GM18909 (cell line): ENCODE measurements around the gene CANT1.
"Not testable (repeated sequence)": the region's sequence is repeated elsewhere in the genome, so short reads cannot be mapped to it uniquely, and the experiment has no call there.

ENCODE experiments used
- ATAC-seq: cut with Tn5 transposase; IDR thresholded peaks from one replicate; pipeline ENCODE4 v1.9.1; 2021; ENCODE audit warnings: mild to moderate bottlenecking; ENCODE audit not compliant: unreplicated experiment, poor library complexity

CANT1 gene

DNA sequence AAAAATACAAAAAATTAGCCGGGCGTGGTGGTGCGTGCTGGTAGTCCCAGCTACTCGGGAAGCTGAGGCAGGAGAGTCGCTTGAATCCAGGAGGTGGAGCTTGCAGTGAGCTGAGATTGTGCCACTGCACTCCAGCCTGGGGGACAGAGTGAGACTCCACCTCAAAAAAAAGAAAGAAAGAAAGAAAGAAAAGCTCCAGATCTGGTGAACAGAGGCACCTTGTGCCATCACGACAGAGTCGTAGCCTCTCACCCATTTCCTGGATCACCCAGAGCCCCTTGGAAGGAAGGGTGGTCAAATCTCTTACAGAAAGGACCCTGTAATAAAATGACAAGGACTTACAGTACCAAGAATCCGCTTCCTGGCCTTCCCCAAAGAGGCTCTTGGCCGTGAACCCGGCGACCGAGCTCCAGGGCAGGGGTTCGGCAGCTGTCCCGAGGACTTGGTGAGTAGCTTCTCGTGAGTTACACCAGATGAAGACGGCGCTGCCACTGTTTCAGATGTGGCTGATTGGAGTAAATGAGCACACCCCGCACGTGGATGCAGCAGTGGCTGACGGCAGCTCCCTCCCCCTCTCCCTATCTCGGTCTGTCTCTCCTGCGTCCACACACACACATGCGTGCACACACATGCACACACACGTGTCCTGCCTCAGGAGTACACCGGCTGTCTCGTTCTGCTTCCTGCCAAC, 43.3 kb downstream of the CANT1 start:
- ATAC-seq, result no peak

DNA sequence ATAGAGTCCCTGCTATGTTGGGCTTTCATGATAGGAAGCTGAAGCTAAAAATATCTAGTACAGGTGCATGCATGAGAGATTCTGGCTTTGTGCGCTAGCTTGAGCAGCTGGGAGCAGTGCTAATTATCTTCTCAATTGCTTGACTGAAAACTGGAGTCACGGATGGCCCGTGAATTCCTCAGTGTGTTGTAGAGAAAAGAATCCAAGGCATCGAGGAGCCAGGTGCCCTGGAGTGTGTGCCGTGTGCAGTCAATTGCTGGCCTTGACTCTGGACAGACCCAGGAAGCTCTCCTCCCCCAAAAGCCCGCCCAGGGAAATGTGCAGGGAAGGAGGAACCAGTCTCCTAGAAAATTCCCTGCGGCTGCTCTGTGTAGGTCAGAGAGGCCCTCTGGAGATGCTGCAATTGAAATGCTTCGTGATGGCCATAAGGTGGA, 44.1 kb downstream of the CANT1 start:
- ATAC-seq, result no peak

DNA sequence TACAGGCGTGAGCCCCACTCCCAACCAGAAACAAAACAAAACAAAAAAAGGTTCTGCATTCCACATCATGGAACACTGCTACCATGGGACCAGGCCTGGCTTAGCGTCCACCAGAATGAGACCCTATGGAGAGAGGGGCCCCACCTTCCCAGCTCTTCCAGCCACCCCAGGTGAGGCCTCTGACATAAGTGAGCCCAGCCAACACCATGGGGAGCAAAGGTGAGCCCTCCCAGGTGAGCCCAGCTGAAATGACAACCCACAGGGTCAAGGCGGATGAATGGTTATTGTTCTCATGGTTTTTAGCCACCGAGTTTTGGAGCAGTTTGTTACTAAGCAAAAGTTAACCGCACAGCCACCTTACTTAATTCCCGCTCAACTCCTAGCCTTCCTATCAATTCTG, 46.2 kb downstream of the CANT1 start:
- ATAC-seq, result no peak

DNA sequence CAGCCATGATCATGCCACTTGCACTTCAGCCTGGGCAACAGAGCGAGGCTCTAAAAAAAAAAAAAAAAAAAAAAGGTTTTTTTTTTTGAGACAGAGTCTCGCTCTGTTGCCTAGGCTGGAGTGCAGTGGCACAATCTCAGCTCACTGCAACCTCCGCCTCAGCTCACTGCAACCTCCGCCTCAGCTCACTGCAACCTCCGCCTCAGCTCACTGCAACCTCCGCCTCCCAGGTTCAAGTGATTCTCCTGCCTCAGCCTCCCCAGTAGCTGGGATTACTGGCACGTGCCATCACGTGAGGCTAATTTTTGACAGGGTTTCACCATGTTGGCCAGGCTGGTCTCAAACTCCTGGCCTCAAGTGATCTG, 46.6 kb downstream of the CANT1 start:
- not testable (repeated sequence) for ATAC-seq

DNA sequence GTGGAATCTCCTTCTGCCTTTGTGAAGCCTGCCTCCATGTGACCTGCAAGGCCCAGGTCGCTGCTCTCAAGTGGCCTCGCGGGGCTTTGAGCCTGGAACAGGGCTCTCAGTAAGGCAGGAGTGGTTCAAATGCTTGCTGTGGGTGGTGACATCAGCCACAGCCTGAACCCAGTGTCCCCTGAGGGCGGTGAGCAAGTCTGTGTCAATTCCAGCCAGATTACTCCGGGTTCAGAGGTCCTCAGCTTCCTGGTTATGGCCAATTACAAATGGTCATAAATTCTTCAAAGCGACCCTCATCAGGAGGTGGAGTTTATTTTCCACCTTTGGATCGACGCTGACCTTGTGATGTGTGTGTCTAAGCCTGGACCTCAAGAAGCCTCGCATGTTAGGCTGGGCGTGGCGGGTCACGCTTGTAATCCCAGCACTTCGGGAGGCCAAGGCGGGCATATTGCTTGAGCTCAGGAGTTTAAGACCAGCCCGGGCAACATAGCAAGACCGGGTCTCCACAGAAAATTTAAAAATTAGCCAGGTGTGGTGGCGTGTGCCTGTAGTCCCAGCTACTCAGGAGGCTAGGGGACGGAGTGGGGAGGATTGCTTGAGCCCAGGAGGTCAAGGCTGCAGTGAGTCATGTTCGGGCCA, 47.1 kb downstream of the CANT1 start:
- no peak for ATAC-seq

DNA sequence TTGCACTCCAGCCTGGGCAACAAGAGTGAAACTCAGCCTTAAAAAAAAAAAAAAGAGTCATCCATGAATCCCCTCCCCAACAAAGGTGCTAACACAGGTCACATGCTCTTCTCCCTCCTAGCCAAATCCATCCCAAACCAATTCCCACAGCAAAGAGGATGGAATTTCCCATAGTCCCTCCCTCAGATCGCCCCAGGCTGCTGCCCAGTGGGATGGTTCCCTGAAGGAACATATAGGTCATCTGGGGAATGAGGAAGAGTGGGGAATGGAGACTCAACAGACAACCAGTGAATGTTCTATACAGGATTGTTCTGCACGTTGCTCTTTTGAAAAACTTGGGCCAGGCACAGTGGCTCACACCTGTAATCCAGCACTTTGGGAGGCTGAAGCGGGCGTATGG, 48.0 kb downstream of the CANT1 start:
- no peak for ATAC-seq

DNA sequence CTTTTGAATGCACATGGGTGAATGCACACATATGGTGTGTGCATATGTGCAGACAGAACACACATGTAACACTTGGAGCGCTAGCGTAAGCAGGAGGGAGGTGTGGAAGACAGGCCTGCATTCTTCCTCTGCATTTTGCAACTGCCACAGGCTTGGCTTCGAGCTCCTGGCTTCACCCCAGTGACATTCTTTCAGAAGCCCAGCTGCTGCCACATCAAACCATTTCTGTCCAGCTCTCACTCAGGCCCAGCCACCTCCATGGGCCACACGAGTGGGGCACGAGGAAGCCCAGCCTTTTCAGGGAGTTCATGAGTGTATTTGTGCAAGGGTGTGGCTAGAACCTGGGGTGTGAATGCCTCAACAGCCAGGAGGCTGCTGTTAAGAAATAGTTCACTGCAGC, 48.6 kb downstream of the CANT1 start:
- ATAC-seq, result no peak

DNA sequence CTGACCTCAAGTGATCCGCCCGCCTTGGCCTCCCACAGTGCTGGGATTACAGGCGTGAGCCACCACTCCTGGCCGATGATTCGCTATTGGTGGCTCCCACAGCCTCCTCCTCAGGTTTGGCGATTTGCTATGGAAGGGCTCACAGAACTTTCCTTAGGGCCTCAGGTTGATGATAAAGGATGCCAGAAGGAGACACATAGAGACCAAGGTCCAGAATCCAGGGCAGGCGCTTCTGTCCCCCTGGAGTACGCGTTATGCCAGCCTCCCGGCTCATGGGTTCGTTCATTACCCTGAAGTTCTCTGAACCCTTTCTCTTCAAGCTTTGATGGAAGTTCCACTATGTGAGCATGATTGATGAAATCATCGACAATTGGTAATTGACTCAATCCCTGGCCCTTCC, 49.8 kb downstream of the CANT1 start:
- ATAC-seq, result no peak

DNA sequence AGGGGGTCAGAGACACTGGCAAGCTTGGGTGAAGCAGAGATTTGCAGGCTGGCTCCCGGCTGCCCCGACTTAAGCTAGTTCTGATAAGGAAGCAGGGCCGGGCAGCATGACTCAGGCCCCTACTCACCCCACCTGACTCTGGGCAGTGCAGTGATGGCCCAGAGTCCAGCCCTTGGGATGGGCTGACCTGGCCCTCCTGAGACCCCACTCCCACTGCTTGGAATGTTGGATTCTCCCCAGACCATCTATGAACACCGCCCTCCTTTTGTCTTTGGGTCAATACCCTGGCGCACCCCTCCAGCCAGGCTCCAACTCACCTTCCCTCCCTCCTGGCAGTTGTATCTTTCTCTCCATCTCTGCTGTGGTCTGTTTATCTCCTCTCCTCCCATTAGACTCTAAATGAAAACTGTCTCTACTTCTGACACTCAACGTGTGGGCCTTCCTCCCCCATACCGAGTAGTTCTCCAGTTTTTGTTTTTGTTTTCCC, 50.9 kb downstream of the CANT1 start:
- no peak for ATAC-seq

DNA sequence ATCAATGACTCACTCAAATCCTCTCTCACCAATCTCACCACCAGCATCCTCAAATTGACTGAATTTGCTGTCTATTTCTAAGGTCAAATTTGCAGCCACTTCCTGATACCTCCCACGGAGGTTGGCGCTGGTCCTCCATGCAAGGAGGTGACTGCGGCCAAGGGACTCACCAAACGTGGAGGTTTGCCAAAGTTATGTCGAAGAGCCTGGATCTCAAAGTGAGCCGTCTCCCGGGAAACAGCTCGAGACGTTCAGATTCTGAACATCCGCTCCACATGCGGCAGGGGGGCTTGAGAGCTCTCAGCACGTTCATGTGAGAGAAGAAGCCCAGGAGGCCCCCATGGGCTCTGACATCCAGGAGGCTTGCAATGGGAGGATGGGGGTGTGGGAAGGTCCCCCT, 52.4 kb downstream of the CANT1 start:
- ATAC-seq, result no peak

DNA sequence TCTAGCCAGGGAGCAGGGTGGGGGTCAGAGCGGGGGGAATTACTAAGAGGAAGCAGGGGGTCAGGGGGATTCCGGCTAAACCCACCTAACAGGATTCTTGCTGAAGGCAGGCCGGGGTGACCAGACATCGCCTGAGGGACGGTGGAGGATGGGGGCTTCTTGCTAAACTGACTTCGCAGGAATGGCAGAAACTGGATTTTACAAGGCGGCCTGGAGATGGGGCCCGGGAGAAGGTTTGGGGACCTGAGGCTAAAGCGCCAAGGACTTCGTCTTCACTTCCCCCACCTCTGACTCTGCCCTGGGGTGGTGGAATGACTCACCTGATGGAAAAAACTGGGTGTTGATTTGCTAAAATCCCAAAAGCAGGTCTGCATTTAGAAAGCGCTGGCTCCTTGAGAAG, 53.3 kb downstream of the CANT1 start:
- ATAC-seq, result no peak

DNA sequence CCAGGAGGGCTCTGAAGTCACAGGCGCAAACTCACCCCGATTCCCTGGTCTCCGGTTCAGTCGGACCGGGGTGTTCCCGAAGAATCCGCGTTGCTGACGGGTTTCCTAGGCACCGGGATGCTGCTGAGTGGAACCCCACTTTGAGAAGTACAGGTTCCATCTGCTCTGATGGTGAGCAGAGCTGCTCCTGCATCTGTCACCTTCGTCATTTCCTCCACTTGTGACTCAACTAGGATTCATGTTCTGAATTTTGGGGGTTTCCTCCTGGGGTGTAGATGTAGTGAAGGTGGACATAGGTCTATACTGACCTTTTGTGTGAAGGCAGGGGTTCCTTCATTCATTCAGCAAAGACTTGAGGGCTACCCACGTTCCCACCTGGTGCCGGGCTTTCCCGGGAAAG, 54.9 kb downstream of the CANT1 start:
- ATAC-seq, result no peak

DNA sequence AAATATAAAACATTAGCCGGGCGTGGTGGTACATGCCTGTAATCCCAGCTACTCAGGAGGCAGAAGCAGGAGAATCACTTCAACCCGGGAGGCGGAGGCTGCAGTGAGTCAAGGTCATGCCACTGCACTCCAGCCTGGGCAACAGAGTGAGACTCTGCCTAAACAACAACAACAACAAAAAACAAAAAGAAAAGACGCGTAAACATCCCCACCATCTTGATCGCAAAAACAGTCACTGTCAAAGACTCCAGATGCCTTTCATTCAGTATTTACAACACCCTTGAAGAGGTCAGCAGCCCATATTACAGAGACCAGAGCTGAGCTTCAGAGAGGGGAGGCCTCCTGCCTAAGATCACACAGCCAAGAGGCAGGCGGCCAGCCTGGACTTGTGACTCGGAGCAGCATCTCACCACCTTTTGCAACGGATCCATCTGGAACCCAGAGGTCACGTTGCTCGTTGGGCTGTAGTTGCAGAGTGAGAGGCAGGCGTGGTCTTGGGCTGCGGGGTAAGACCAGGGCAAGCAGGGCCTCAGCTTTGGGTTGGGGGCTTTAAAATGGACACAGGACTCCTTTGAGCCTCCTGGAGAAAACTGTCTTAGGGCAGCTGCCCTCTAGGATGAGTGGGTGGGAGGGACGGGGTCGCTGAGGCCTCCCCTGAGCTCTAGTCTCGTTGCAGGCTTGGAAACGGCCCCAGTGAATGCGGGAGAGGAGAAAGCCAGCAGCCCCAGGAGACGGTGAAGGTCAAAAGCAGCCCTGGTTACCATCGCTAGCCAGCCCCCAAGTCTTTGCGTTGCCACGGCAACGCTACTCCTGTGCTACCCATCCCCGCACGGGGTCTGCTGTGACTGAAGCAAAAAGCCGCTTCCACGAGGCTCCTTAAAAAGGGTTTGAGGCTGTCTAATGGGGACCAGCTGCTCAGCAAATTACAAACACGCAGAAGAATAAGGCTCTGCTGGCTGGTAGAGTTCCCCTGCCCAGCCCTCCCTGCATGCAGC, 55.9 kb downstream of the CANT1 start:
- no peak for ATAC-seq

DNA sequence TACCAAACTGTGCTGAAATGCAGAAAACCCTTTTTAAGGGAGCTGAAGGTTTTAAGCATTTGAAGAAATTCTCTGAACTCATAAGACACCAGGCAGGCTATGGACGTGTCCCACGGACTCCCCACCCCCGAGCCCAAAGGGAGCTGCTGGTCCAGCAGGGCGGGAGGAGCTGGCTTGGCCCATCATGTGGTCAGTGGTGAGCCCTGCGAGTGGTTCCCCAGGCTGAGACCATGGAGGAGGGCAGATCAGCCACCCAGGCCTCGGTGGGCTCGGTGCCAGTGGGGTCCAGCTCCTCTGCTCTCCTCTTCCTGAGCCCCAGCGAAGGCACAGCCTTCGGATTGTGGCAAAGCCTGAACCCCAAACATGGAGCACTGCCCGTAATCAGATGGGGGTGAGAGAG, 56.9 kb downstream of the CANT1 start:
- no peak for ATAC-seq

DNA sequence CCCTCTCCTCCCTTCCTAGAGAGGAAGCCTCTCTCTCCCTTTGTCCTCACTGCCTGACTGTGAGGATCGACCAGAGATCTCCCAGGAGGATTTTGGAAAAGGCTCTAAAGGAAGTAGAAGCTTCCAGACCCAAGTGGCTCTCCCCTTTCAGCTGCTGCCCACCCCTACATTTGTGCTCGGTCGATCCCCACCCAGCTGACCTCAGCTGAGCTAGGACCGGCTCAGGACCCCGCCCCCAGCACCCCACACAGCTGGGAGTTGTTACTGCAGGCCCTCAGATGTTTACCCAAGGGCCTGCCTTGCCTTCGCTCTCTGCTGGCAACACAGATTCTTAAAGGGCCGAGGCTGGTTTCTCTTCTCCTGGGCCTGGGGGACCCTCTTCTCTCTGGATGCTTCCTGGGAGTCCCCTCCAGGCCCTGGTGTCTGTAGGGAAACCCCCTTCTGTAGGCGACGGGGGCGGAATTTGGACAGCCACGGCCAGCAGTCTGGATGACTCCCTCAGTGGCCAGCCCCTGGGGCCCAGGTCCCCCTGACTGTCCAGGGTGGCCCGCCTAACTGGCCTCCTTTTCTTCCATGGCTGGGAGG, 57.5 kb downstream of the CANT1 start:
- no peak for ATAC-seq

DNA sequence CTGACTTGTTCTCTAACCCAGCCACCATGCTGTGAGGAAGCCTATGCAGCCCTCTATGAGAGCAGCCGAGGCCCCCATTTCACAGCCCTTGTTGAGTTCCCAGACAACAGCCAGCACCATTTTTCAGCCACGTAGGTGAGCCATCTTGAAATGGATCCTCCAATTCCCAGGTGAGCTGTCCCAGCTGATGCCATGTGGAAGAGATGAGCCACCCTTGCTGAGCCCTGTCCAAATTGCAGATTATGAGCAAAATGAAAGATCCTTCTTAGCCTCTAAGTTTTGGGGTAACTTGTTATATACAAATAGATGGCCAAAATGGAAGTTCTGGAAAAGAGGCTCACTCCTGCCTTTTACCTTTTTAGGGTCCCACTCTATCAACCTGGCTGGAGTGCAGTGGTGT, 58.7 kb downstream of the CANT1 start:
- ATAC-seq, result no peak

DNA sequence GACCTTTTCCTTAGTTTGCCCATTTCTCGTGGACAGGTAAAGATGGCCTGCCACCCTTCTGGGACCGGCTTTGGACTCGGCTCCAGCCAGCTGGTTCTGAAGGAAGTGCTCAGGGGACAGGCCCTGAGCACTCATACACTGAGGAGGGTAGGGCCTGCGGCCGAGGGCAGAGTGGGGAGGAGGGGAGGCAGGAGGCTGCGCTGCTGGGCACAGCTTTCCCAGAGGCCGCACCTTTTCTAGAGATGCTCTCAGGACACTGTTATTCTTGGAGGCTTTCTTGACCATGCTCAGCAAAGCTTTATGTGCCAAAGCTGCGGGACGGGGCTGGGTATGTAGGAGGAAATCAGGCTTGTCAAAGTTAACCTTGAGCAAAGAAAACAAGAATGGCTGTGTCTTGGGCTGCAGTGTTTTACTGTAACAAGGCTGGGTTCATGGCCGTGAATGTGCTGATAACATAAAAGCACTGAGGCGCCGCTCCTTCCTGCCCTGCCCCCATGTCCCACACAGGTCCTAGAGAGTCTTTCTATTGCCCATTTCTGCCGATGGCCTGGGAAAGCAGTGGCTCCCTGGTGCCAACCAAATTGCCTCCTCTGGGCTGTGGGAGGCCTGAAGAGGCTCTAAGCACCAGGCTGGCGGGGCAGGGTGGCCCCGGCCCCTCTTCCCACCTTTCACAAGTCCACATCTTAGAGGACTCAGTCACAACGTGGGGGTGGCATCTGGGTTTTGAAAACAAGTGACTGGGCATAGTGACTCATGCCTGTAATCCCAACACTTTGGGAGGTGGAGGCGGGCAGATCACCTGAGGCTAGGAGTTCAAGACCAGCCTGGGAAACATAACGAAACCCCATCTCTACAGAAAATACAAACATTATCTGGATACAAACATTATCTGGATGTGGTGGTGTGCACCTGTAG, 62.1 kb downstream of the CANT1 start:
- no peak for ATAC-seq

DNA sequence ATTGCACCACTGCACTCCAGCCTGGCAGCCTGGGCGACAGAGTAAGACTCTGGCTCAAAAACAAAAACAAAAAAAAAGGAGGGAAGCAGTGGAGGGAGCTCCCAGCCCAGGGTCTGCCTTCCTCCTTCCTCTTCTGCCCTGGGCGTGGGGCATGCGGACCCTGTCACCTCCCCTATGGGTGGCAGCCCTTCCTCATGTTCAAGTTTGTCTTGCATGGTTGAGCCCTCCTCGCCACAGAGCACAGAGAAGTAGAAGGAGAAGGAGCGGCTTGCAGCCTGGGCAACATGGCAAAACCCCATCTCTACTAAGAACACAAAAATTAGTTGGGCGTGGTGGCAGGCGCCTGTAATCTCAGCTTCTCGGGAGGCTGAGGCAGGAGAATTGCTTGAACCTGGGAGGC, 62.9 kb downstream of the CANT1 start:
- no peak for ATAC-seq

DNA sequence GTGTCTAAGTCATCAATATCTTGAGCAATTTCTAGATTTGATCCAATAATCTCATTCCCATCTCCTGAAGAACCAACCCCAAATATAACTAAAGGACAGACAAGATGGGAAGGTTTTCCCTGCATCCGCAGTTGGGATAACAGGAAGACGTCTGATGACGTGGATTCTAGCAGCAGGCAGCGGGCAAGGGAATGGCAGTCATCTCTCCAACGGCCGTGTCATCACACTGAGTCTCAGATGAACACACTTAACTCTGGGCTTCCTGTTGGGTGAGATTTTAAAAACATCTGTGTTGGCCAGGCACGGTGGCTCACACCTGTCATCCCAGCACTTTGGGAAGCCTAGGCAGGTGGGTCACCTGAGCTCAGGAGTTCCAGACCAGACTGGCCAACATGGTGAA, 63.4 kb downstream of the CANT1 start:
- ATAC-seq, result no peak

DNA sequence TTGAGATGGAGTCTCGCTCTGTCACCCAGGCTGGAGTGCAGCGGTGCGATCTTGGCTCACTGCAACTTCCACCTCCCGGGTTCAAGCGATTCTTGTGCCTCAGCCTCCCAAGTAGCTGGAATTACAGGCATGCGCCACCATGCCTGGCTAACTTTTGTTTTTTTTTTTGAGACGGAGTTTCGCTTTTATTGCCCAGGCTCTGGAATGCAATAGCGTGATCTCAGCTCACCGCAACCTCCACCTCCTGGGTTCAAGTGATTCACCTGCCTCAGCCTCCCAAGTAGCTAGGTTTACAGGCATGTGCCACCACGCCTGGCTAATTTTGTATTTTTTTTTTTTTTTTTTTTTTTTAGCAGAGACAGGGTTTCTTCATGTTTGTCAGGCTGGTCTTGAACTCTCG, 64.1 kb downstream of the CANT1 start:
- not testable (repeated sequence) for ATAC-seq
